Neural cell (in vitro differentiated cells): ENCODE data around the gene INPPL1. TPM values are rescaled to one million over a fixed set of nuclear protein-coding genes. Genes with fewer than 3 reads are reported as not detected.

Experiments used
- H2AFZ ChIP-seq: fragments of 200-600, 300-800 bp; sonication (generic), shearing (Covaris generic); 2 replicates; pipeline ENCODE4 v1.6.0; 2014; ENCODE audit warnings: low read depth, mild to moderate bottlenecking, antibody characterized with exemption, low read length, moderate library complexity
- H3F3A ChIP-seq: fragments of 200-600 bp; shearing (Covaris generic); 2 replicates; pipeline ENCODE4 v1.6.1; 2016; ENCODE audit warnings: mild to moderate bottlenecking, moderate library complexity, mixed read lengths, antibody characterized with exemption, low read length; ENCODE audit not compliant: insufficient read depth, poor library complexity, severe bottlenecking
- H3K27ac ChIP-seq: fragments of 200-600, 300-800 bp; sonication (generic), shearing (Covaris generic); 2 replicates; pipeline ENCODE4 v1.5.1; 2014; ENCODE audit warnings: mild to moderate bottlenecking, low read length, moderate library complexity
- H3K27me3 ChIP-seq: fragments of 300-800, 200-600 bp; sonication (generic), shearing (Covaris generic); 2 replicates; pipeline ENCODE4 v1.6.0; 2014; ENCODE audit warnings: mild to moderate bottlenecking, low read depth, low read length, moderate library complexity; ENCODE audit not compliant: insufficient read depth
- H3K36me3 ChIP-seq: fragments of 300-800, 200-600 bp; sonication (generic), shearing (Covaris generic); 2 replicates; pipeline ENCODE4 v1.5.1; 2014; ENCODE audit warnings: mild to moderate bottlenecking, antibody characterized with exemption, low read length, moderate library complexity; ENCODE audit not compliant: insufficient read depth
- H3K4me2 ChIP-seq: fragments of 300-800, 200-600 bp; sonication (generic), shearing (Covaris generic); 2 replicates; pipeline ENCODE4 v1.6.0; 2014; ENCODE audit warnings: mild to moderate bottlenecking, low read length
- H3K4me3 ChIP-seq: fragments of 300-800, 200-600 bp; sonication (generic), shearing (Covaris generic); 2 replicates; pipeline ENCODE4 v1.5.1; 2014; ENCODE audit warnings: mild to moderate bottlenecking, low read length, moderate library complexity
- H3K79me2 ChIP-seq: fragments of 200-600 bp; shearing (Covaris generic); replicated peaks from 2 replicates; pipeline ENCODE4 v1.6.0; 2014; ENCODE audit warnings: mild to moderate bottlenecking, low read length, moderate library complexity; ENCODE audit not compliant: insufficient read depth
- H3K9ac ChIP-seq: fragments of 300-800, 200-600 bp; sonication (generic), shearing (Covaris generic); 2 replicates; pipeline ENCODE4 v1.6.1; 2016; ENCODE audit warnings: mild to moderate bottlenecking, low read length, mixed read lengths
- H3K9me2 ChIP-seq: fragments of 200-600 bp; shearing (Covaris generic); 2 replicates; pipeline ENCODE4 v1.6.1; 2016; ENCODE audit warnings: mild to moderate bottlenecking, low read length, mixed read lengths; ENCODE audit not compliant: insufficient read depth
- H3K9me3 ChIP-seq: fragments of 200-600, 300-800 bp; sonication (generic), shearing (Covaris generic); 2 replicates; pipeline ENCODE4 v1.6.1; 2016; ENCODE audit warnings: mild to moderate bottlenecking, mixed run types, low read length, moderate library complexity, mixed read lengths
- H4K20me1 ChIP-seq: fragments of 200-600 bp; shearing (Covaris generic); 2 replicates; pipeline ENCODE4 v1.6.1; 2016; ENCODE audit warnings: mild to moderate bottlenecking, mixed run types; ENCODE audit not compliant: insufficient read depth
- EP300 ChIP-seq: fragments of 450-650 bp; conservative IDR thresholded peaks from 2 replicates; pipeline ENCODE4 v1.6.1; 2014; ENCODE audit warnings: antibody characterized with exemption, mild to moderate bottlenecking, moderate library complexity; ENCODE audit not compliant: poor library complexity, severe bottlenecking
- EZH2 ChIP-seq: fragments of 200-600, 300-800 bp; shearing (Covaris generic), sonication (generic); IDR thresholded peaks from 2 replicates; pipeline ENCODE4 v1.6.1; 2014; ENCODE audit warnings: antibody characterized with exemption, low read length, borderline replicate concordance, mild to moderate bottlenecking; ENCODE audit not compliant: insufficient read depth, poor library complexity, severe bottlenecking
- MXI1 ChIP-seq: fragments of 450-650 bp; conservative IDR thresholded peaks from 2 replicates; pipeline ENCODE4 v1.6.1; 2014; ENCODE audit warnings: antibody characterized with exemption, mild to moderate bottlenecking; ENCODE audit not compliant: poor library complexity, severe bottlenecking
- POLR2AphosphoS5 ChIP-seq: IDR thresholded peaks from 2 replicates; pipeline ENCODE4 v1.6.1; 2012
- SMC3 ChIP-seq: fragments of 450-650 bp; conservative IDR thresholded peaks from 2 replicates; pipeline ENCODE4 v1.6.1; 2014; ENCODE audit warnings: antibody characterized with exemption, mild to moderate bottlenecking, moderate library complexity; ENCODE audit not compliant: poor library complexity
- TAF1 ChIP-seq: IDR thresholded peaks from 2 replicates; pipeline ENCODE4 v1.6.1; 2012; ENCODE audit warnings: low read depth
- polyA plus RNA-seq: library from polyadenylated mRNA; depleted of rRNA; stranded (reverse); fragments of >200 nt; gene quantifications from 2 replicates; pipeline ENCODE4 v1.2.3, GENCODE V29; 2014
- TF ChIP-seq, protein P1 (sequence below): IDR thresholded peaks from 2 replicates; pipeline ENCODE4 v1.6.1; 2012; ENCODE audit warnings: borderline replicate concordance
- TF ChIP-seq, protein P2 (sequence below): fragments of 450-650 bp; IDR thresholded peaks from 2 replicates; pipeline ENCODE4 v1.5.1; 2014; ENCODE audit warnings: antibody characterized with exemption, mild to moderate bottlenecking, moderate library complexity; ENCODE audit not compliant: poor library complexity, severe bottlenecking

INPPL1 gene
- polyA plus RNA-seq, 1 donor from 2014 or later = 2.0 TPM

DNA sequence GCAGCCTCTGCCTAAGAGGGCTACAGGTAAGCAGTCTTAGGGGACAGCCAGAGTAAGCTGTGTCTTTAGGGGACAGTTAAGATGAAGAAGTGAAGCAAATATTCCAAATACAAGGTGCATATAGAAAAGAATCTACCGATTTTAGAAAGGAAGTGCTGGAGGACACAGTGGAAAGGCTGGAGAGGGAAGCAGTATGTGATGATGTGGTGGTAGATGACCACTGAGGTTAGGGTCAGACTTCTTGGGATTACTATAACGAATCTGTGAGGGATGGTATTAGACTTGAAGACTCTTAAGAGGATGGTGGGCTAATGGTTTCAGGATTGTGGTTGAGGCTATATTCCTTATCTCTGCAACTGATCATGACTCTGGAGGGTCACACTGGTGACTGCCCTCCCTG lies 59.4 kb downstream of the INPPL1 start:
- Histone ChIP-seq H3F3A (no peaks in the 10 kb centered on the region), H3K9ac (no peak overlapping the region), H4K20me1 (no peaks in the 10 kb centered on the region), H2AFZ (no peak overlapping the region), H3K79me2 (no peaks in the 10 kb centered on the region), H3K36me3 (no peaks in the 10 kb centered on the region), H3K27me3 (no peaks in the 10 kb centered on the region), H3K27ac (no peak overlapping the region), H3K4me2 (no peak overlapping the region), H3K4me3 (no peak overlapping the region), H3K9me3 (no peaks in the 10 kb centered on the region), H3K9me2 (no peaks in the 10 kb centered on the region)
- TF ChIP-seq EZH2 (no peak), TAF1 (no peak), EP300 (no peak), MXI1 (no peak)
- TF ChIP-seq, protein P1, sequence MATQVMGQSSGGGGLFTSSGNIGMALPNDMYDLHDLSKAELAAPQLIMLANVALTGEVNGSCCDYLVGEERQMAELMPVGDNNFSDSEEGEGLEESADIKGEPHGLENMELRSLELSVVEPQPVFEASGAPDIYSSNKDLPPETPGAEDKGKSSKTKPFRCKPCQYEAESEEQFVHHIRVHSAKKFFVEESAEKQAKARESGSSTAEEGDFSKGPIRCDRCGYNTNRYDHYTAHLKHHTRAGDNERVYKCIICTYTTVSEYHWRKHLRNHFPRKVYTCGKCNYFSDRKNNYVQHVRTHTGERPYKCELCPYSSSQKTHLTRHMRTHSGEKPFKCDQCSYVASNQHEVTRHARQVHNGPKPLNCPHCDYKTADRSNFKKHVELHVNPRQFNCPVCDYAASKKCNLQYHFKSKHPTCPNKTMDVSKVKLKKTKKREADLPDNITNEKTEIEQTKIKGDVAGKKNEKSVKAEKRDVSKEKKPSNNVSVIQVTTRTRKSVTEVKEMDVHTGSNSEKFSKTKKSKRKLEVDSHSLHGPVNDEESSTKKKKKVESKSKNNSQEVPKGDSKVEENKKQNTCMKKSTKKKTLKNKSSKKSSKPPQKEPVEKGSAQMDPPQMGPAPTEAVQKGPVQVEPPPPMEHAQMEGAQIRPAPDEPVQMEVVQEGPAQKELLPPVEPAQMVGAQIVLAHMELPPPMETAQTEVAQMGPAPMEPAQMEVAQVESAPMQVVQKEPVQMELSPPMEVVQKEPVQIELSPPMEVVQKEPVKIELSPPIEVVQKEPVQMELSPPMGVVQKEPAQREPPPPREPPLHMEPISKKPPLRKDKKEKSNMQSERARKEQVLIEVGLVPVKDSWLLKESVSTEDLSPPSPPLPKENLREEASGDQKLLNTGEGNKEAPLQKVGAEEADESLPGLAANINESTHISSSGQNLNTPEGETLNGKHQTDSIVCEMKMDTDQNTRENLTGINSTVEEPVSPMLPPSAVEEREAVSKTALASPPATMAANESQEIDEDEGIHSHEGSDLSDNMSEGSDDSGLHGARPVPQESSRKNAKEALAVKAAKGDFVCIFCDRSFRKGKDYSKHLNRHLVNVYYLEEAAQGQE = no peak
- TF ChIP-seq, protein P2, sequence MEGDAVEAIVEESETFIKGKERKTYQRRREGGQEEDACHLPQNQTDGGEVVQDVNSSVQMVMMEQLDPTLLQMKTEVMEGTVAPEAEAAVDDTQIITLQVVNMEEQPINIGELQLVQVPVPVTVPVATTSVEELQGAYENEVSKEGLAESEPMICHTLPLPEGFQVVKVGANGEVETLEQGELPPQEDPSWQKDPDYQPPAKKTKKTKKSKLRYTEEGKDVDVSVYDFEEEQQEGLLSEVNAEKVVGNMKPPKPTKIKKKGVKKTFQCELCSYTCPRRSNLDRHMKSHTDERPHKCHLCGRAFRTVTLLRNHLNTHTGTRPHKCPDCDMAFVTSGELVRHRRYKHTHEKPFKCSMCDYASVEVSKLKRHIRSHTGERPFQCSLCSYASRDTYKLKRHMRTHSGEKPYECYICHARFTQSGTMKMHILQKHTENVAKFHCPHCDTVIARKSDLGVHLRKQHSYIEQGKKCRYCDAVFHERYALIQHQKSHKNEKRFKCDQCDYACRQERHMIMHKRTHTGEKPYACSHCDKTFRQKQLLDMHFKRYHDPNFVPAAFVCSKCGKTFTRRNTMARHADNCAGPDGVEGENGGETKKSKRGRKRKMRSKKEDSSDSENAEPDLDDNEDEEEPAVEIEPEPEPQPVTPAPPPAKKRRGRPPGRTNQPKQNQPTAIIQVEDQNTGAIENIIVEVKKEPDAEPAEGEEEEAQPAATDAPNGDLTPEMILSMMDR = no peak

DNA sequence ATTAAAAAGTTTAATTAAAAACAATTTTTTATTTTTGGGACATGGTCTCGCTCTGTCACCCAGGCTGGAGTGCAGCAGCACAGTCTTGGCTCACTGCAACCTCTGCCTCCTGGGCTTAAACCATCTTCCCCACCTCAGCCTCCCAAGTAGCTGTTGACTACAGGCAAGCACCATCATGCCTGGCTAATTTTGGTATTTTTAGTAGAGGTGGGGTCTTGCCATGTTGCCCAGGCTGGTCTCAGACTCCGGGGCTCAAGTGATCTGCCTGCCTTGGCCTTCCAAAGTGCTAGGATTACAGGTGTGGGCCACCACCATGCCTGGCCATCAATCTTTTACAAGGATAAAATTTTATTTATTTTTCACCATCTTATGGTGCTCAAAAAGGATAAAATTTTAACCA lies 62.7 kb downstream of the INPPL1 start:
- Histone ChIP-seq H3K4me3 (no peak overlapping the region), H3F3A (no peaks in the 10 kb centered on the region), H3K79me2 (no peaks in the 10 kb centered on the region), H3K4me2 (no peak overlapping the region), H3K9me2 (no peaks in the 10 kb centered on the region), H3K27me3 (no peaks in the 10 kb centered on the region), H3K9ac (no peak overlapping the region), H3K36me3 (no peaks in the 10 kb centered on the region), H2AFZ (no peak overlapping the region), H3K9me3 (no peaks in the 10 kb centered on the region), H3K27ac (no peak overlapping the region), H4K20me1 (no peaks in the 10 kb centered on the region)
- TF ChIP-seq EZH2 (no peak), POLR2AphosphoS5 (no peak), SMC3 (no peak)
- TF ChIP-seq, protein P2 = no peak

Other genes starting within 250 kb of the INPPL1 start
- 3.1 and 3.2 TPM in 2 replicates for gene IL18BP, start 225.9 kb upstream of the INPPL1 start, polyA plus RNA-seq
- gene NUMA1, start 144.2 kb upstream of the INPPL1 start, polyA plus RNA-seq = 116 and 157 TPM in 2 replicates
- 20.8 and 21.3 TPM in 2 replicates for gene LRRC51, start 143.9 kb upstream of the INPPL1 start, polyA plus RNA-seq
- 100 and 108 TPM in 2 replicates for gene LAMTOR1, start 121.5 kb upstream of the INPPL1 start, polyA plus RNA-seq
- gene TOMT, start 118.8 kb upstream of the INPPL1 start, polyA plus RNA-seq = 0.52 and 0.76 TPM in 2 replicates
- 52.8 and 64.6 TPM in 2 replicates for gene ANAPC15, start 112.1 kb upstream of the INPPL1 start, polyA plus RNA-seq
- gene FOLR3, start 89.0 kb upstream of the INPPL1 start, polyA plus RNA-seq = not detected in 2 replicates
- not detected in 2 replicates for gene FOLR1, start 32.6 kb upstream of the INPPL1 start, polyA plus RNA-seq
- gene FOLR2, start 8.0 kb upstream of the INPPL1 start, polyA plus RNA-seq = not detected in 2 replicates
- gene PHOX2A, start 19.4 kb downstream of the INPPL1 start, polyA plus RNA-seq = not detected in 2 replicates
- 11.4 and 15.5 TPM in 2 replicates for gene CLPB, start 209.8 kb downstream of the INPPL1 start, polyA plus RNA-seq